HL-60 (cell line): ENCODE data around the gene DOCK2.

Experiments used
- DNase-seq, 2 experiments: peaks; one replicate each; pipeline ENCODE4 v3.0.0-alpha.2; 2010 to 2020; ENCODE audit warnings: low read depth in 1 of 2, low spot score in 1 of 2
- H3K27ac ChIP-seq: fragments of 250-450 bp; sonication (Bioruptor Pico); replicated peaks from 2 replicates; pipeline ENCODE4 v1.5.1; 2020; ENCODE audit warnings: mild to moderate bottlenecking, moderate library complexity
- H3K27me3 ChIP-seq: fragments of 250-450 bp; sonication (Bioruptor Pico); 2 replicates; pipeline ENCODE4 v1.5.1; 2021; ENCODE audit warnings: mild to moderate bottlenecking, moderate library complexity; ENCODE audit not compliant: insufficient read depth, poor library complexity, severe bottlenecking
- H3K4me3 ChIP-seq: replicated peaks from 2 replicates; pipeline ENCODE4 v1.5.1; 2011; ENCODE audit warnings: mild to moderate bottlenecking, control low read depth, low read length; ENCODE audit not compliant: insufficient read depth
- GABPA ChIP-seq: IDR thresholded peaks from 2 replicates; pipeline ENCODE4 v1.6.1; 2012; ENCODE audit warnings: low read depth
- POLR2AphosphoS5 ChIP-seq: IDR thresholded peaks from 2 replicates; pipeline ENCODE4 v1.6.1; 2012; ENCODE audit warnings: low read depth
- SPI1 ChIP-seq: IDR thresholded peaks from 2 replicates; pipeline ENCODE4 v1.6.1; 2012; ENCODE audit warnings: low read depth, mild to moderate bottlenecking, borderline replicate concordance
- TF ChIP-seq, protein P1 (sequence below): IDR thresholded peaks from 2 replicates; pipeline ENCODE4 v1.6.1; 2012; ENCODE audit warnings: low read depth; ENCODE audit not compliant: insufficient replicate concordance
- TF ChIP-seq, protein P2 (sequence below): IDR thresholded peaks from one replicate; pipeline ENCODE4 v1.5.1; 2011; ENCODE audit warnings: low read length, control low read depth, inconsistent platforms; ENCODE audit not compliant: insufficient read depth

DOCK2 gene

DNA sequence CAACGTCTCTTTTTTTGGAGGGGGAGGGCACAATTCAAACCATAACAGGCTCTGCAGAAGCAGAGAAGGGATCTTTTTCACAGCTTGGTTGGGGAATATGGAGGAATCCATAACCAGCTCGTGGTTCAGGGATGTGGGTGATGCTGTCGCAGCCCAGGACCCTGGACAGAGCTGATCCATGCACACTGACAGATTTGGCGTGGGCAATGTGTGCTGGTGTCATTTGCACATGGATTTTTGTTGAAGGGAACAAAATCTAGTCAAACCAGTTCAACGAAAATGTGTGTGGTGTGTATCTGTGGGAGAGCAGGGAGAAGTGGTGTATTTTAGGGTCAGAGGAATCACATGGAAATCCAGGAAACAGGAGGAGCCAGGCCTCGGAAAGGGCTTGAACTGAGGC, 4.2 kb downstream of the DOCK2 start:
- no peak for DNase-seq
- no peaks in the 10 kb centered on the region for H3K27me3 ChIP-seq
- TF ChIP-seq, protein P1, sequence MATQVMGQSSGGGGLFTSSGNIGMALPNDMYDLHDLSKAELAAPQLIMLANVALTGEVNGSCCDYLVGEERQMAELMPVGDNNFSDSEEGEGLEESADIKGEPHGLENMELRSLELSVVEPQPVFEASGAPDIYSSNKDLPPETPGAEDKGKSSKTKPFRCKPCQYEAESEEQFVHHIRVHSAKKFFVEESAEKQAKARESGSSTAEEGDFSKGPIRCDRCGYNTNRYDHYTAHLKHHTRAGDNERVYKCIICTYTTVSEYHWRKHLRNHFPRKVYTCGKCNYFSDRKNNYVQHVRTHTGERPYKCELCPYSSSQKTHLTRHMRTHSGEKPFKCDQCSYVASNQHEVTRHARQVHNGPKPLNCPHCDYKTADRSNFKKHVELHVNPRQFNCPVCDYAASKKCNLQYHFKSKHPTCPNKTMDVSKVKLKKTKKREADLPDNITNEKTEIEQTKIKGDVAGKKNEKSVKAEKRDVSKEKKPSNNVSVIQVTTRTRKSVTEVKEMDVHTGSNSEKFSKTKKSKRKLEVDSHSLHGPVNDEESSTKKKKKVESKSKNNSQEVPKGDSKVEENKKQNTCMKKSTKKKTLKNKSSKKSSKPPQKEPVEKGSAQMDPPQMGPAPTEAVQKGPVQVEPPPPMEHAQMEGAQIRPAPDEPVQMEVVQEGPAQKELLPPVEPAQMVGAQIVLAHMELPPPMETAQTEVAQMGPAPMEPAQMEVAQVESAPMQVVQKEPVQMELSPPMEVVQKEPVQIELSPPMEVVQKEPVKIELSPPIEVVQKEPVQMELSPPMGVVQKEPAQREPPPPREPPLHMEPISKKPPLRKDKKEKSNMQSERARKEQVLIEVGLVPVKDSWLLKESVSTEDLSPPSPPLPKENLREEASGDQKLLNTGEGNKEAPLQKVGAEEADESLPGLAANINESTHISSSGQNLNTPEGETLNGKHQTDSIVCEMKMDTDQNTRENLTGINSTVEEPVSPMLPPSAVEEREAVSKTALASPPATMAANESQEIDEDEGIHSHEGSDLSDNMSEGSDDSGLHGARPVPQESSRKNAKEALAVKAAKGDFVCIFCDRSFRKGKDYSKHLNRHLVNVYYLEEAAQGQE = peak; percentile 91
- TF ChIP-seq POLR2AphosphoS5 = no peak
- no peak overlapping the region for H3K4me3 ChIP-seq
- H3K27ac ChIP-seq = no peak overlapping the region

DNA sequence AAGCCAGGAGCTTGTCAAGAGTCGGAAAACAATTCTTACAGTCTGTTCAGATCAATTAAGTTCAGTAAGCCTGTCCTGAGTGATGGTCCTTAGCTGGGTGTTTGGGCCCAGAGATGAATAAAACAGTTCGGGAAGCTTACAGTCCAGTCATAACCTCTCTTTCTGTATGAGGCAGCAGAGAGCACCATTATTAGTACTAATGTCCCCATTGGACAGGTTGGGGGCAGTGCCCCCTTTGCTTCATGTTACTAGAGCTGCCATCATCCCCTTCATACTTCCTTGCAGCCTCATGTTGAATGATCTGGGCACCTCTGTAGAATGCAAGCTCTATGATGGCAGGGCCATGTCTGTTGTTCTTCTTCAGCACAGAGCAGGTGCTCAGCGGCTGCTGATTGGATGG, 9.8 kb downstream of the DOCK2 start:
- Histone ChIP-seq H3K4me3 (no peak overlapping the region), H3K27ac (no peak overlapping the region), H3K27me3 (no peaks in the 10 kb centered on the region)
- no peak for TF ChIP-seq POLR2AphosphoS5
- TF ChIP-seq, protein P1 = no peak
- no peak for TF ChIP-seq GABPA
- no peak for TF ChIP-seq SPI1
- TF ChIP-seq, protein P2, sequence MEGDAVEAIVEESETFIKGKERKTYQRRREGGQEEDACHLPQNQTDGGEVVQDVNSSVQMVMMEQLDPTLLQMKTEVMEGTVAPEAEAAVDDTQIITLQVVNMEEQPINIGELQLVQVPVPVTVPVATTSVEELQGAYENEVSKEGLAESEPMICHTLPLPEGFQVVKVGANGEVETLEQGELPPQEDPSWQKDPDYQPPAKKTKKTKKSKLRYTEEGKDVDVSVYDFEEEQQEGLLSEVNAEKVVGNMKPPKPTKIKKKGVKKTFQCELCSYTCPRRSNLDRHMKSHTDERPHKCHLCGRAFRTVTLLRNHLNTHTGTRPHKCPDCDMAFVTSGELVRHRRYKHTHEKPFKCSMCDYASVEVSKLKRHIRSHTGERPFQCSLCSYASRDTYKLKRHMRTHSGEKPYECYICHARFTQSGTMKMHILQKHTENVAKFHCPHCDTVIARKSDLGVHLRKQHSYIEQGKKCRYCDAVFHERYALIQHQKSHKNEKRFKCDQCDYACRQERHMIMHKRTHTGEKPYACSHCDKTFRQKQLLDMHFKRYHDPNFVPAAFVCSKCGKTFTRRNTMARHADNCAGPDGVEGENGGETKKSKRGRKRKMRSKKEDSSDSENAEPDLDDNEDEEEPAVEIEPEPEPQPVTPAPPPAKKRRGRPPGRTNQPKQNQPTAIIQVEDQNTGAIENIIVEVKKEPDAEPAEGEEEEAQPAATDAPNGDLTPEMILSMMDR = no peak
- no peak for DNase-seq

DNA sequence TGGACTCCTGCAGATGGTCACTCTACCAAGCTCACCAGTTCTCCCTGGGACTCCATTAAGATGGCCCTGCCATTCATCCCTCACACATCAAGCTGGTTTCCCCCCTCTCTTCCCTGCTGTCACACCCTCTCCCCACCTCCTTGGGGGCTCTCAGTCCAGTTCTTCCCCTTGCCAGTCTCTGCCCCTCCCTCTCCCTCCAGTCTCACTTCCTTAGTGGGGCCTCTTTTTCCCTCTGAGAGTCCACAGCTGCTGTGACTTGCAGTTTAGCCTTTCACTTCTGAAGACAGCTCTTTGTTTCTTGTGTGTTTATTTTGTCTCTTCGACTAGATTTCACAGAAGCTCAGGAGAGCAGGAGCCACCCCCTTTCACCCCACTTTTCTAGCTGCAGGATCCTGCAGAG, 10.5 kb downstream of the DOCK2 start:
- peak overlapping the region; percentile 43 for H3K27ac ChIP-seq
- TF ChIP-seq, protein P1 = no peak
- no peak for TF ChIP-seq GABPA
- peak; percentile 70; the same call in 1 of the 2 replicates for TF ChIP-seq SPI1
- TF ChIP-seq POLR2AphosphoS5 = no peak
- no peak overlapping the region; the same call in 1 of the 2 replicates for H3K4me3 ChIP-seq
- no peaks in the 10 kb centered on the region for H3K27me3 ChIP-seq
- peak in 1 of 2 experiments; percentile 63 for DNase-seq

DNA sequence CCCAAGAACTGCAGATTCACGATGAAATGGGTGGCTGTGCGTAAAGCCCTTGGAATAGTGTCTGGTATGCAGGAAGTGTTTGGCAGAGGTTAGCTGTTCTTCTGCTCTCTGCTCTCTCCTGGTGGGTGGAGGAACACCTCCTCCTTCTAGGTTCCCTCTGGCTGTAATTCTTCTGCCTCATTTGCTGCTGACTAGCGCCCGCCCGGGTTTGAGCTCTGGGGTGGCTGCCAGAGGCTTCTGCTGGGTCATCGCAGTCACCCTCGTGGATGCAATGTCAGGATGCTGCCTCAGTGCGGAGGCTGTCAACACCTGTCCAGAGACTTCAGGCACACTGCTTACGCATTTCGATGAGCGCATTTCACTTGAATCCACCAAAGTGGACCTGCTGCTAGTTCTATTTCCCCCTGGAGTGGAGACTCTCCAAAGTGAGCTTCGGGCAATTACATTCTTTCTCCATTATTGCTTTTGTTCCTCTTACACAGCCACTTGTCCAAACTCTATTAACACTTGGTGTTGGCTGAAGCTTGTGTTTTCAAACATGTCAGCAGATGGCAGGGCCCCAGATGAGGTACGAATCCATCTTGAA, 11.7 kb downstream of the DOCK2 start:
- no peak overlapping the region for H3K4me3 ChIP-seq
- H3K27me3 ChIP-seq = no peaks in the 10 kb centered on the region
- no peak for TF ChIP-seq SPI1
- TF ChIP-seq, protein P1 = no peak
- no peak for TF ChIP-seq POLR2AphosphoS5
- H3K27ac ChIP-seq = 0 out of 2 replicates have a peak overlapping the region, but pooled peaks have one; percentile 43
- DNase-seq = no peak
